IMR-90 (cell line): ENCODE data around the gene ATP6V0A4. TPM values are rescaled to one million over a fixed set of nuclear protein-coding genes. Genes with fewer than 3 reads are reported as not detected.

ENCODE experiments used
- ATAC-seq: fragments of 200-7000 bp; cut with Tn5 transposase; 2 replicates; pipeline ENCODE4 v1.9.1; 2020; ENCODE audit warnings: low read depth, mild to moderate bottlenecking, moderate library complexity
- BruUV-seq: library from RNA; stranded (reverse); fragments of 400-500 nt; replicated peaks from 2 replicates; lab custom pipeline; 2021; lab: Mats Ljungman, UMichigan
- CTCF ChIA-PET: fragments of 300-600 bp; formaldehyde crosslinking; extraction: SDS; loops from one replicate; lab custom pipeline; 2021; ENCODE audit warnings: antibody characterized with exemption; lab: Yijun Ruan, JAX
- POLR2A ChIA-PET: fragments of 300-600 bp; sonication (Branson Sonifier 250); formaldehyde crosslinking; loops from one replicate; lab custom pipeline; 2022; ENCODE audit warnings: antibody characterized with exemption; ENCODE audit not compliant: unreplicated experiment; lab: Charles Lee
- DNase-seq: peaks from one replicate; pipeline ENCODE4 v3.0.0; 2013
- H2AFZ ChIP-seq: replicated peaks from 2 replicates; pipeline ENCODE3; 2013; ENCODE audit warnings: low read length, mild to moderate bottlenecking; ENCODE audit not compliant: poor library complexity
- H2AK5ac ChIP-seq: 2 replicates; pipeline ENCODE4 v1.6.1; 2013; ENCODE audit warnings: low read depth, low read length, inconsistent platforms
- H2AK9ac ChIP-seq: replicated peaks from 2 replicates; pipeline ENCODE3; 2013; ENCODE audit warnings: mild to moderate bottlenecking, low read depth, low read length, moderate library complexity; ENCODE audit not compliant: poor library complexity
- H2BK120ac ChIP-seq: 2 replicates; pipeline ENCODE4 v1.6.1; 2013; ENCODE audit warnings: low read depth, low read length, inconsistent platforms
- H2BK15ac ChIP-seq: 3 replicates; pipeline ENCODE4 v1.6.1; 2013; ENCODE audit warnings: low read depth, low read length, inconsistent platforms
- H2BK20ac ChIP-seq: 2 replicates; pipeline ENCODE4 v1.6.1; 2013; ENCODE audit warnings: low read depth, mild to moderate bottlenecking, inconsistent platforms, low read length, moderate library complexity
- H2BK5ac ChIP-seq: 2 replicates; pipeline ENCODE4 v1.6.1; 2013; ENCODE audit warnings: mild to moderate bottlenecking, low read depth, low read length, inconsistent platforms; ENCODE audit not compliant: poor library complexity, severe bottlenecking
- H3K14ac ChIP-seq: replicated peaks from 2 replicates; pipeline ENCODE4 v1.6.1; 2013; ENCODE audit warnings: low read depth, low read length, inconsistent platforms
- H3K18ac ChIP-seq: 2 replicates; pipeline ENCODE4 v1.6.1; 2013; ENCODE audit warnings: low read depth, low read length, control low read depth
- H3K23ac ChIP-seq: 2 replicates; pipeline ENCODE4 v1.6.1; 2013; ENCODE audit warnings: low read depth, low read length, inconsistent platforms
- H3K27ac ChIP-seq: 2 replicates; pipeline ENCODE4 v1.5.1; 2013; ENCODE audit warnings: mild to moderate bottlenecking, control low read depth, low read length; ENCODE audit not compliant: insufficient read depth
- H3K27me3 ChIP-seq: 2 replicates; pipeline ENCODE4 v1.6.1; 2013; ENCODE audit warnings: low read length; ENCODE audit not compliant: control insufficient read depth, insufficient read depth
- H3K36me3 ChIP-seq: 2 replicates; pipeline ENCODE4 v1.6.1; 2013; ENCODE audit warnings: low read length, mixed read lengths; ENCODE audit not compliant: control insufficient read depth, insufficient read depth
- H3K4ac ChIP-seq: 2 replicates; pipeline ENCODE4 v1.6.1; 2013; ENCODE audit warnings: low read depth, low read length, inconsistent platforms
- H3K4me1 ChIP-seq: 2 replicates; pipeline ENCODE4 v1.6.1; 2013; ENCODE audit warnings: low read length, mixed read lengths; ENCODE audit not compliant: control insufficient read depth, insufficient read depth
- H3K4me2 ChIP-seq: 2 replicates; pipeline ENCODE4 v1.6.1; 2013; ENCODE audit warnings: low read depth, mild to moderate bottlenecking, control low read depth, low read length, moderate library complexity
- H3K4me3 ChIP-seq: 2 replicates; pipeline ENCODE4 v1.5.1; 2013; ENCODE audit warnings: low read depth, mild to moderate bottlenecking, control low read depth, low read length, moderate library complexity; ENCODE audit not compliant: insufficient read depth
- H3K56ac ChIP-seq: 2 replicates; pipeline ENCODE4 v1.6.1; 2013; ENCODE audit warnings: low read length, inconsistent platforms; ENCODE audit not compliant: insufficient read depth; ENCODE audit errors: extremely low read depth
- H3K79me1 ChIP-seq, 2 experiments: 2 replicates each; pipeline ENCODE4 v1.6.1; 2013; ENCODE audit warnings: low read length in 2 of 2, inconsistent platforms in 1 of 2, low read depth in 1 of 2
- H3K9ac ChIP-seq: 2 replicates; pipeline ENCODE4 v1.6.1; 2013; ENCODE audit warnings: low read depth, low read length, control low read depth
- H3K9me1 ChIP-seq: 2 replicates; pipeline ENCODE4 v1.6.1; 2013; ENCODE audit warnings: low read length, inconsistent platforms; ENCODE audit not compliant: insufficient read depth
- H3K9me3 ChIP-seq: 2 replicates; pipeline ENCODE4 v1.6.1; 2013; ENCODE audit warnings: low read length; ENCODE audit not compliant: control insufficient read depth, insufficient read depth
- H4K20me1 ChIP-seq: 2 replicates; pipeline ENCODE4 v1.6.1; 2013; ENCODE audit warnings: low read length, inconsistent platforms; ENCODE audit not compliant: insufficient read depth
- H4K5ac ChIP-seq: 2 replicates; pipeline ENCODE4 v1.6.1; 2013; ENCODE audit warnings: mild to moderate bottlenecking, low read depth, low read length, control low read depth
- H4K8ac ChIP-seq, 2 experiments: 2 replicates each; pipeline ENCODE4 v1.6.1; 2013; ENCODE audit warnings: low read depth in 2 of 2, low read length in 2 of 2, control low read depth in 1 of 2, inconsistent platforms in 1 of 2
- H4K91ac ChIP-seq: 2 replicates; pipeline ENCODE4 v1.6.1; 2013; ENCODE audit warnings: low read depth, low read length, inconsistent platforms; ENCODE audit not compliant: insufficient read depth
- BHLHE40 ChIP-seq: fragments of 150-350 bp; IDR thresholded peaks from 2 replicates; pipeline ENCODE4 v1.6.1; 2016; ENCODE audit warnings: mild to moderate bottlenecking, low read depth, low read length
- CEBPB ChIP-seq: IDR thresholded peaks from 2 replicates; pipeline ENCODE4 v1.6.1; 2012; ENCODE audit warnings: low read depth, low read length, improper control_type of control experiment
- CHD1 ChIP-seq: IDR thresholded peaks from 2 replicates; pipeline ENCODE4 v1.6.1; 2012; ENCODE audit warnings: low read depth, low read length, improper control_type of control experiment
- FOS ChIP-seq: fragments of 150-350 bp; IDR thresholded peaks from 2 replicates; pipeline ENCODE4 v1.6.1; 2016; ENCODE audit warnings: low read depth, low read length
- MAFK ChIP-seq: IDR thresholded peaks from 2 replicates; pipeline ENCODE4 v1.6.1; 2012; ENCODE audit warnings: low read depth, low read length, improper control_type of control experiment
- MAZ ChIP-seq: IDR thresholded peaks from 2 replicates; pipeline ENCODE4 v1.6.1; 2012; ENCODE audit warnings: low read depth, mild to moderate bottlenecking, low read length, improper control_type of control experiment, moderate library complexity, borderline replicate concordance
- MXI1 ChIP-seq: IDR thresholded peaks from 2 replicates; pipeline ENCODE4 v1.6.1; 2012; ENCODE audit warnings: low read depth, mild to moderate bottlenecking, low read length, moderate library complexity, borderline replicate concordance
- NFE2L2 ChIP-seq: fragments of 150-350 bp; IDR thresholded peaks from 2 replicates; pipeline ENCODE4 v1.6.1; 2016; ENCODE audit warnings: low read depth, mild to moderate bottlenecking, low read length
- POLR2A ChIP-seq: IDR thresholded peaks from 2 replicates; pipeline ENCODE4 v1.6.1; 2012; ENCODE audit warnings: mild to moderate bottlenecking, low read depth, low read length
- RAD21 ChIP-seq: IDR thresholded peaks from 2 replicates; pipeline ENCODE4 v1.6.1; 2012; ENCODE audit warnings: low read length, improper control_type of control experiment
- RCOR1 ChIP-seq: IDR thresholded peaks from 2 replicates; pipeline ENCODE4 v1.6.1; 2012; ENCODE audit warnings: mild to moderate bottlenecking, low read length, improper control_type of control experiment; ENCODE audit not compliant: insufficient replicate concordance
- RFX5 ChIP-seq: IDR thresholded peaks from 2 replicates; pipeline ENCODE4 v1.8.0; 2012; ENCODE audit warnings: low read depth, mild to moderate bottlenecking, low read length, moderate library complexity
- SMC3 ChIP-seq: fragments of 150-350 bp; IDR thresholded peaks from 2 replicates; pipeline ENCODE4 v1.6.1; 2016; ENCODE audit warnings: low read depth, mild to moderate bottlenecking, antibody characterized with exemption, low read length, moderate library complexity
- dilution Hi-C: fragments of 300-500 bp; cut with HindIII; formaldehyde crosslinking; loops from one replicate; pipeline ENCODE4 v1.14.3; 2018; ENCODE audit warnings: low sequenced_read_pairs; ENCODE audit not compliant: unreplicated experiment
- in situ Hi-C: fragments of 300-500 bp; cut with MboI; formaldehyde crosslinking; loops from 3 replicates; pipeline ENCODE4 v1.14.3; 2019; ENCODE audit warnings: low sequenced_read_pairs, inconsistent platforms, mixed read lengths
- intact Hi-C: fragments of 100-400 bp; cut with micrococcal nuclease; formaldehyde crosslinking; loops from 2 replicates; pipeline ENCODE4 v1.10.0; 2022
- polyA plus RNA-seq, 3 experiments: library from polyadenylated mRNA; depleted of rRNA; stranded (reverse); fragments of >200 nt; gene quantifications; 2 replicates each; pipeline ENCODE4 v1.2.3, GENCODE V29; 2012; ENCODE audit warnings: low replicate concordance in 1 of 3
- total RNA-seq: library from RNA; depleted of rRNA; stranded (reverse); fragments of >200 nt; gene quantifications from 2 replicates; pipeline ENCODE4 v1.2.3, GENCODE V29; 2012
- TF ChIP-seq, protein P1 (sequence below): fragments of 150-350 bp; IDR thresholded peaks from 2 replicates; pipeline ENCODE4 v1.6.1; 2017; ENCODE audit warnings: mild to moderate bottlenecking, antibody characterized with exemption, low read length, low read depth
- TF ChIP-seq, protein P2 (sequence below): fragments of 150-350 bp; IDR thresholded peaks from 2 replicates; pipeline ENCODE4 v1.6.1; 2016; ENCODE audit warnings: low read depth, mild to moderate bottlenecking, low read length, moderate library complexity, borderline replicate concordance
- TF ChIP-seq, protein P3 (sequence below): conservative IDR thresholded peaks from 2 replicates; pipeline ENCODE4 v1.5.1; 2012; ENCODE audit warnings: mild to moderate bottlenecking, low read depth, low read length, improper control_type of control experiment

Gene ATP6V0A4
- total and polyA plus RNA-seq, 2 of the 4 experiments (the other 2 are of a cell fraction): 0.05 to 0.18 TPM

DNA sequence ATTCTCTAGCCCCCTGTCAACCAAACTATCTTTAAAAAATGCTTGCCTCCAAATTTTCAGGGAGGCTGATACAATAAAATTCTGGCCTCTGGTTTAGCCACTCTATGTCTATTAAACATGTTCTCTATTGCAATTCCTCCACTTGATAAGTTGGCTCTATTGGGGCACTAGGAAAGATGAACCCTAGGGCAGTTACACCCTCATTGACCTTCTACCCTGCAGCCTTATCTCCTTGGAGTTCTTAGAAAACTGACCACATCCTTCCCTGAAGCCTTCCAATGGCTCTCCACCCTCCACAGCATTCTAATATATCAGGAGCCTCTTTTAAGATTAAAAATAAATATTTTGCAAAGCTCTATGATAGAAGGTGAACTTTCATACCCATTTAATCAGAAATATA lies 127.4 kb downstream of the ATP6V0A4 start:
- dilution Hi-C loops (no loop called here), intact Hi-C loops (no loop called here), in situ Hi-C loops (no loop called here)
- Histone ChIP-seq H2BK5ac (no peak overlapping the region), H3K9ac (no peak overlapping the region), H3K27me3 (no peaks in the 10 kb centered on the region), H3K14ac (no peak overlapping the region), H3K9me3 (peaks cover 6% of the 10 kb centered on the region; the same call in 1 of the 2 replicates), H3K9me1 (no peaks in the 10 kb centered on the region), H3K27ac (no peak overlapping the region), H2AFZ (no peak overlapping the region), H2AK5ac (no peak overlapping the region), H2BK20ac (no peak overlapping the region), H4K20me1 (no peaks in the 10 kb centered on the region), H3K18ac (no peak overlapping the region), H4K8ac (no peak overlapping the region), H3K4me3 (no peak overlapping the region), H3K23ac (no peak overlapping the region), H3K4me2 (no peak overlapping the region), H3K36me3 (no peaks in the 10 kb centered on the region), H3K56ac (no peak overlapping the region), H2BK15ac (no peak overlapping the region), H4K5ac (no peak overlapping the region), H4K91ac (no peak overlapping the region), H3K4me1 (no peaks in the 10 kb centered on the region), H2BK120ac (no peak overlapping the region), H3K79me1 (no peaks in the 10 kb centered on the region), H2AK9ac (no peak overlapping the region), H3K4ac (no peak overlapping the region)
- no peak for DNase-seq
- no peak for ATAC-seq
- BruUV-seq: no TSS peak
- ChIA-PET CTCF (no interaction called here), POLR2A (no interaction called here)
- TF ChIP-seq CHD1 (no peak), MXI1 (no peak), RFX5 (no peak), NFE2L2 (no peak), MAZ (no peak), SMC3 (no peak), POLR2A (no peak), CEBPB (no peak), RCOR1 (no peak), MAFK (no peak), FOS (no peak), BHLHE40 (no peak), RAD21 (no peak)
- TF ChIP-seq, protein P1, sequence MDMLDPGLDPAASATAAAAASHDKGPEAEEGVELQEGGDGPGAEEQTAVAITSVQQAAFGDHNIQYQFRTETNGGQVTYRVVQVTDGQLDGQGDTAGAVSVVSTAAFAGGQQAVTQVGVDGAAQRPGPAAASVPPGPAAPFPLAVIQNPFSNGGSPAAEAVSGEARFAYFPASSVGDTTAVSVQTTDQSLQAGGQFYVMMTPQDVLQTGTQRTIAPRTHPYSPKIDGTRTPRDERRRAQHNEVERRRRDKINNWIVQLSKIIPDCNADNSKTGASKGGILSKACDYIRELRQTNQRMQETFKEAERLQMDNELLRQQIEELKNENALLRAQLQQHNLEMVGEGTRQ: no peak
- TF ChIP-seq, protein P2, sequence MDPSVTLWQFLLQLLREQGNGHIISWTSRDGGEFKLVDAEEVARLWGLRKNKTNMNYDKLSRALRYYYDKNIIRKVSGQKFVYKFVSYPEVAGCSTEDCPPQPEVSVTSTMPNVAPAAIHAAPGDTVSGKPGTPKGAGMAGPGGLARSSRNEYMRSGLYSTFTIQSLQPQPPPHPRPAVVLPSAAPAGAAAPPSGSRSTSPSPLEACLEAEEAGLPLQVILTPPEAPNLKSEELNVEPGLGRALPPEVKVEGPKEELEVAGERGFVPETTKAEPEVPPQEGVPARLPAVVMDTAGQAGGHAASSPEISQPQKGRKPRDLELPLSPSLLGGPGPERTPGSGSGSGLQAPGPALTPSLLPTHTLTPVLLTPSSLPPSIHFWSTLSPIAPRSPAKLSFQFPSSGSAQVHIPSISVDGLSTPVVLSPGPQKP: no peak
- TF ChIP-seq, protein P3, sequence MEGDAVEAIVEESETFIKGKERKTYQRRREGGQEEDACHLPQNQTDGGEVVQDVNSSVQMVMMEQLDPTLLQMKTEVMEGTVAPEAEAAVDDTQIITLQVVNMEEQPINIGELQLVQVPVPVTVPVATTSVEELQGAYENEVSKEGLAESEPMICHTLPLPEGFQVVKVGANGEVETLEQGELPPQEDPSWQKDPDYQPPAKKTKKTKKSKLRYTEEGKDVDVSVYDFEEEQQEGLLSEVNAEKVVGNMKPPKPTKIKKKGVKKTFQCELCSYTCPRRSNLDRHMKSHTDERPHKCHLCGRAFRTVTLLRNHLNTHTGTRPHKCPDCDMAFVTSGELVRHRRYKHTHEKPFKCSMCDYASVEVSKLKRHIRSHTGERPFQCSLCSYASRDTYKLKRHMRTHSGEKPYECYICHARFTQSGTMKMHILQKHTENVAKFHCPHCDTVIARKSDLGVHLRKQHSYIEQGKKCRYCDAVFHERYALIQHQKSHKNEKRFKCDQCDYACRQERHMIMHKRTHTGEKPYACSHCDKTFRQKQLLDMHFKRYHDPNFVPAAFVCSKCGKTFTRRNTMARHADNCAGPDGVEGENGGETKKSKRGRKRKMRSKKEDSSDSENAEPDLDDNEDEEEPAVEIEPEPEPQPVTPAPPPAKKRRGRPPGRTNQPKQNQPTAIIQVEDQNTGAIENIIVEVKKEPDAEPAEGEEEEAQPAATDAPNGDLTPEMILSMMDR: no peak
